Measurements from ENCODE around the gene UGT1A1. TPM values are rescaled to one million over a fixed set of nuclear protein-coding genes. Genes with fewer than 3 reads are reported as not detected.
"Not testable (repeated sequence)": the region's sequence is repeated elsewhere in the genome, so short reads cannot be mapped to it uniquely, and the experiment has no call there.

UGT1A1 gene
- total RNA-seq: not detected
- long read RNA-seq: 0 reads

GRCh38 chr2:233760043-233760442 lies at the start of gene UGT1A1:
Gene UGT1A1, plus strand, starts transcription at chr2:233760270. Its CDS starts 18 bp downstream, at chr2:233760288.
- ATAC-seq (no peak), DNase-seq (no peak)
- intact Hi-C loops (cut with micrococcal nuclease): no loop called here

- ATAC-seq (peak; percentile 69), DNase-seq (peak; percentile 78)
- intact Hi-C loops (cut with micrococcal nuclease): no loop called here
These were observed 48.6 kb upstream of the UGT1A1 start for GRCh38 chr2:233711312-233712008.

- no peak for ATAC-seq
These were observed 47.3 kb upstream of the UGT1A1 start, which contains the start of gene UGT1A5 for GRCh38 chr2:233712611-233713261. Gene UGT1A5, plus strand, starts transcription at chr2:233712907. Its CDS starts 85 bp downstream, at chr2:233712992.

GRCh38 chr2:233713262-233713615 lies 46.8 kb upstream of the UGT1A1 start:
- intact Hi-C loops (cut with micrococcal nuclease): no loop called here
- ATAC-seq: no peak
- no peak for DNase-seq

More at GRCh38 chr2:233712611-233713261, 47.3 kb upstream of the UGT1A1 start, which contains the start of gene UGT1A5:
- no peak for DNase-seq
- intact Hi-C loops (cut with micrococcal nuclease): no loop called here

- no peak for DNase-seq
- no peak for ATAC-seq
- intact Hi-C loops (cut with micrococcal nuclease): no loop called here
These were observed 45.9 kb upstream of the UGT1A1 start for GRCh38 chr2:233714121-233714520.

- intact Hi-C loops (cut with micrococcal nuclease): no loop called here
- DNase-seq (no peak), ATAC-seq (no peak)
These were observed 41.5 kb upstream of the UGT1A1 start, which contains the start of gene UGT1A4 for GRCh38 chr2:233718552-233718951. Gene UGT1A4, plus strand, starts transcription at chr2:233718736. Its CDS starts 85 bp downstream, at chr2:233718821.

GRCh38 chr2:233728723-233729301 lies 31.3 kb upstream of the UGT1A1 start, which contains the start of gene UGT1A3:
Gene UGT1A3, plus strand, starts transcription at chr2:233729042. Its CDS starts 85 bp downstream, at chr2:233729127.
- no peak for DNase-seq
- intact Hi-C loops (cut with micrococcal nuclease): no loop called here
- ATAC-seq: no peak

- DNase-seq; intact Hi-C loops (cut with micrococcal nuclease); ATAC-seq: not testable (repeated sequence)
These were observed 23.0 kb upstream of the UGT1A1 start for GRCh38 chr2:233736868-233737653.

GRCh38 chr2:233740870-233741269 lies 19.2 kb upstream of the UGT1A1 start:
- no peak for ATAC-seq
- intact Hi-C loops (cut with micrococcal nuclease): no loop called here
- no peak for DNase-seq

- ATAC-seq (no peak), DNase-seq (no peak)
- intact Hi-C loops (cut with micrococcal nuclease): no loop called here
These were observed 16.4 kb upstream of the UGT1A1 start for GRCh38 chr2:233743464-233744259.

GRCh38 chr2:233745073-233745755 lies 14.9 kb upstream of the UGT1A1 start:
- DNase-seq (no peak), ATAC-seq (no peak)
- intact Hi-C loops (cut with micrococcal nuclease): no loop called here

GRCh38 chr2:233745838-233746237 lies 14.2 kb upstream of the UGT1A1 start:
- DNase-seq; intact Hi-C loops (cut with micrococcal nuclease); ATAC-seq: not testable (repeated sequence)

GRCh38 chr2:233746475-233747282 lies 13.4 kb upstream of the UGT1A1 start:
- ATAC-seq (no peak), DNase-seq (no peak)
- intact Hi-C loops (cut with micrococcal nuclease): no loop called here

GRCh38 chr2:233747283-233747544 lies 12.9 kb upstream of the UGT1A1 start:
- DNase-seq: no peak
- intact Hi-C loops (cut with micrococcal nuclease): no loop called here
- no peak for ATAC-seq

- intact Hi-C loops (cut with micrococcal nuclease); ATAC-seq; DNase-seq: not testable (repeated sequence)
These were observed 9.4 kb upstream of the UGT1A1 start for GRCh38 chr2:233750689-233751088.

GRCh38 chr2:233751212-233752009 lies 8.7 kb upstream of the UGT1A1 start:
- ATAC-seq; intact Hi-C loops (cut with micrococcal nuclease); DNase-seq: not testable (repeated sequence)
